Stimulated activated CD4-positive, alpha-beta T cell treated with anti-CD3 and anti-CD28 coated beads, Interleukin-15, amount 100 ng/mL, for 24 hours (primary cell): ENCODE data around the gene SLC14A1.

Source experiments
- DNase-seq: peaks from one replicate; pipeline ENCODE4 v3.0.0-alpha.2; 2020

The SLC14A1 gene

DNA sequence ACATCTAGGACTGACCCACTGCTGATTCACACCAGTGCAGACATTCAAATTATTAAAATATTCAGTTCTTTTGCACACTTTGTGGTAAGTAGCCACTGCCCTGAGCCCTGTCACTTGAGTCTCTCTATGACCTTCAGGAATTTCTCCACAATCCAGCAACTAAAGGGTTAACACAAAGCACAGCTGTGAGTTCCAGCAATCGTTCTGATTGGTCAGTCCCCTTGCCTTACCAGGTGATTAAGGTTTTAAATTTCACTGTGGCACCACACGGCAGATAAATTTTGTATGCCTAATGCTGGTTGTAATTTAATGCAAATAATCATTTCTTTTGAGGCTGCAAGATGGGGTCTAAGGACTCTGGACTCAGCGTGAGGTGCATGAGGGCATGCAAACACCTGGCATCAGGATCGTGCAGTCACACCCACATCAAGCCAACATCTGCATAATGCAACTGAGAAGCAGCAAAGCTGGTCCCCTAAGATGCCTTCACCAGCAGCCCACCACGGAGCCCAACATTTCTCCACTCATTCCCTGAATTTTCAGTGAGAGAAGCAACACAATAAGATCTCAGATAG lies 36.6 kb downstream of the SLC14A1 start:
- DNase-seq = no peak

DNA sequence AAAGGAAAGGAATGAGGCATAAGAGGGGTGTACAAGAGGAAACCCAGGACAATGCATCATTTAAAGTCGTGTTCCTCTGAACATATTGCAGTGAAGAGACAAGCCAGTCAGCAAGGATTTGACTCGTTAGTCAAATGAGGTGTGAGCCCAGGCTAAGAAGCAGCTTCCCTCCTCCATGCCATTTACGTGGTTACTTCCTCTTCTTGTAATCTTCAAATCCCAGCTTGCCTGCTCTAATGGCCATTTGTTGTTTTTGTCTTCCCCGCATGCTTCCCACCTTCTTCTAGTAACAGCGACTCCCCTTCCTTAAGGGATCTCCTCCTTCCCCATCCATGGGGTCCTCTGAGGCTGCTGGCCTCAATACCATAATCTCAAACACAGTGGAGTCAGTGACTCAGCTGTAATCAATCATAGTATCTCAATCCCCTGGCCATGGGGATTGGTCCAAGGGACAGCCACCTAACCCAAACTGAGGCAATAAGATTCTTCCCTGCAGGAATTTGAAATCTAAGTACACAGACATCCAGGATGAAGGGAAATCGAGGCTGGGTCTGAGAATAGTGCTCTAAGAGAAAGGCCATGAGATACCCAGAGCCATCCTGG lies 37.6 kb downstream of the SLC14A1 start:
- DNase-seq = no peak

- DNase-seq = no peak
These were observed 40.2 kb downstream of the SLC14A1 start for GRCh38 chr18:45764000-45764686.

DNA sequence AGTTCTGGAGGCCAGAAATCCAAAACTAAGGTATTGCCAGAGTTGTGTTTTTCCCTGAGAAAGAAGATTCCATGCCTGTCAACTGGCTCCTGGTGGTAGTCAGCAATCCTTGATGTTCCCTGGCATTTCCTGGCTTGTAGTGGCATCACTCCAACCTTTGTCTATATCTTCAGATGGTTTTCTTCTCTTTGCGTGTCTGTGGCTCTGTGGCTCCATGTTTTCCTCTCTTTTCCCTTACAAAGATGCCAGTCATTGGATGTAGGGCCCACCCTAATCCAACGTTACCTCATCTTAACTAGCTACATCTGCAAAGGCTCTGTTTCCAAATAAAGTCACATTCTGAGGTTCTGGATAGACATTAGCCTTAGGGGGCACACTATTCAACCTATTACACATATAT lies 41.8 kb downstream of the SLC14A1 start:
- DNase-seq = no peak

- no peak for DNase-seq
These were observed 47.9 kb downstream of the SLC14A1 start for GRCh38 chr18:45771587-45772480.

- no peak for DNase-seq
These were observed 50.1 kb downstream of the SLC14A1 start for GRCh38 chr18:45774065-45774521.

GRCh38 chr18:45775241-45775676 lies 51.3 kb downstream of the SLC14A1 start:
- DNase-seq = peak; percentile 85

DNA sequence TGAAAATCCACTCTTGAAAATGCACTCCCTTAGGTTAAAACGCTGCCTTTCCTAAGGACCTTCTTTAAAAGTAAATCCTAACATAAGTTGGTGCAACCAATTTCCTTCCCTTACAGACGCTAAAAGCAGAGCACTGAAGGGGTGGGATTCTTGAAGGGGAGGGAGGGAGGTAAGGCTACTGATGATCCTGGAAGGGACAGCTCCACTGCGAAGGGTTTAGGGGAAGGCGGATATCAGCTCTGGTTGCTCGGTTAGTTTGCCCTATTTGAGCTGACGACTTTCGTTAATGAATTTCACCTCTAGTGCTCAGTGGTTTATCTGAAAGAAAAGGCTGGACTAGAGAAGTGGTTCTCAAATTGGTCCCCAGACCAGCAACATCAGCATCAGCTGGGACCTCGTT lies 51.8 kb downstream of the SLC14A1 start:
- no peak for DNase-seq

DNA sequence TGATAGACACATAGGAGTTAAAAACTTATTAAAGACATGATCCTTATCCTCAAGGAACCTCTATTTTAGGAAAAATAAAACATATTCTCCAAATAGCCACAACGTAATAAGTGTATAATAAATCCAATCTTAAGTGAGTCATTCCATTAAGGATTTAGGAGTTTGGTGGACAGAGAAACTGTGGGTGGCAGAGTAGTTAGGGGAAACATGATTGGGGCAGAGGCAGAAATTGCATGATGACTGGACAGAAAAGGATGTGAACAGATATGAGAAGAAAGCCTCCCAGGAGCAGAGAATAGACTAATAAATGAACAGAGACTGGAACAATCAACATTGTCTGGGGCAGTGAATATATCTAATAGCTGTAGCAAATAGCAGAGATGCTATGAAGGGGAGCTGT lies 53.4 kb downstream of the SLC14A1 start:
- DNase-seq = no peak

DNA sequence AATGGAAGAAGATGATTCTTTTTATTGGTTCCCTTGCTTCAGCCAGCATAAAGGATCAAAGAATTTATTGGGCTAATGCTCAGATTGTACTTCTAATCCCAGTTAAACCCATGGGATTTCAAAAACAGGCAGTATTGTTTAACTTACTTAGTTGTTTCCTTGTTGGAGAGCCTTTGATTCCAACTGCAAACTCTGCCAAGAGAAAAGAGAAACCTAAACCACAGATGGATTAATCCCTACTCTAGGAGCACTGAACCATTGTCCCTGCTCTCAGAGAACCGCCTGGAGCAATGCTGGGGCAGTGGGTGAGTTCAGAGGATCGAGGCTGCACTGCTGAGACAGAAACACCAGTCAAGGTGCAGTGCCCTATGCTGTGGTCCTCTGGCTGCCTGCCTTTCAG lies 56.6 kb downstream of the SLC14A1 start:
- no peak for DNase-seq

DNA sequence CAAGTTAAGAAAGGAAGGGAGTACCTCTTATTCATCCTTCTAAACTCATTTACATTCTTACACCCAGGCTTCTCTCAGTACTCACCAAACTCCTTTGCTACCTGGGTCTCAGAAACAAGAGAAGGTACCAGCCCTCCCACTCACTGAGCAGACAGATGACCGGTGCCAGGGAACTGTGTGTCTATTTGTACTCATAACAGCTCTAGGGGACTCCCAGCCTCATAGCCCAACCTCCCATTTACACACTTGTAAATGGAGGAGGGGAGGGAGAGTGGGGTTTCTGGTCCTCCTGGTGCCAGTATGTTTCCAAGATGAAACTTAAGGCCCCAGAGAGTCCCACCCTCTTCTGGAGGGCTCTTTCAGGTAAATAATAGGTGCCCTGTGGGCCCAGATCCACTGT lies 58.7 kb downstream of the SLC14A1 start:
- no peak for DNase-seq

DNA sequence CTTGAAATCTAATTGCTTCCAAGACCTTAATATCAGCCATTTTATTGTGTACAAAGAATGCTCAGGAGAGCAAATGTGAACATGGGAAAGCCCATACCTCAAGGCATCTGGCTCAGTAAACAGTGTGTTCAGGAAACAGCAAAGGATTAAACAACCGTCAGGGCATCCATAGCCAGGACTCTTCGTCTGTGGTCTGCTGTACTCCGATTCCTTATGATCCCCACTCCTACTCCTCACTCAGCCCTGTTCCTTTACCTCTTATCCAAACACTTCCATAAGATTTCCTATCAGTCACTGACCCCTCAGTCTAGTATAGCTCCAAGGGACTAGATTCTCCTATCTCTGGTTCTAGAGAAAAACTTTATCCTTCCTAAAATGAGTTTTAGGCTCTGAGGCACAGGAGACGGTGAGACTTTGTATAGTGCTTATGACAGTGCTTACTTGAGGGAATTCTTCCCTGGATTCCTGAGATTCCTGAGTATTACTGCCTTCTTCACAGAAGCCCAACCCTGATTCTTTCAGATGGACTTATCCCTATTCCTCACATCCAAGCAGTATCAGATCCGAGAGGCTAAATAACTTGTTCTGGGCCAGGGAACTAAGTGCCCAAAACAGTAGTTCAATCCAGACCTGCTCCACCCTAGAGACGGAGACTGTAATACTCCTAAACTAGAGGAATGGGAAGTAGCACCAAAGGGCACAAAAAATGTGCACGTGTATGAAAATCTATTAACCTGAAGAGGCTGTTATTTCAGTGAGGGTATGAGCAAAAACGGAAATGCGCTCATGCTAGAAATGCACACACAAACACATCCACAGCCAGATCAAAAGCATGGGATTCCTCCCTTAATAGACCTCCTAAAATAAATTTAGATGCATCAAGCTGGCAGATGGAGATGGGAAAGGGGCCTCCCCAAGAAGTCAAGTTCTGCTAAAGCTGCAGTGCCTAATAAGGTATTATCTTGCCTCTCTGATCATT lies 59.4 kb downstream of the SLC14A1 start:
- no peak for DNase-seq

DNA sequence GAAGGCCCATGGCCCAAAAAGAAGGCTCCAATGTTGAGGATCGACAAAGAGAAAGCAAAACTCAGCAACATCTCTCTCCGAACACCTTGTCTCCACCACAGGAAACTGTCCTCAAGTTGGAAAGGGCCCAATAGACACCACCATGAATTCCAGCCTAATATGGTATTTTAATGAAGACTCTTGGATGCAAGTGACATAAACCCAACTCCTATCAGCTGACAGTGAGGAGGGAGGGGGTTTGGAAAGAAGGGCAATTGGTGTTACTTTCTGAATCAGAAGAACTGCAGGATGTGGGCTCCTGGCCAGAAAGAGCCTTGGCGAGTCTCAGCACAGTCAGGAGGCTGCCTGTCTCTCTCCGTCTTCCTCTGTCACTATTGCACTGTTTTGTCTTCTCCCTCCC lies 61.2 kb downstream of the SLC14A1 start:
- no peak for DNase-seq

GRCh38 chr18:45786941-45787340 lies 63.0 kb downstream of the SLC14A1 start:
- no peak for DNase-seq

DNA sequence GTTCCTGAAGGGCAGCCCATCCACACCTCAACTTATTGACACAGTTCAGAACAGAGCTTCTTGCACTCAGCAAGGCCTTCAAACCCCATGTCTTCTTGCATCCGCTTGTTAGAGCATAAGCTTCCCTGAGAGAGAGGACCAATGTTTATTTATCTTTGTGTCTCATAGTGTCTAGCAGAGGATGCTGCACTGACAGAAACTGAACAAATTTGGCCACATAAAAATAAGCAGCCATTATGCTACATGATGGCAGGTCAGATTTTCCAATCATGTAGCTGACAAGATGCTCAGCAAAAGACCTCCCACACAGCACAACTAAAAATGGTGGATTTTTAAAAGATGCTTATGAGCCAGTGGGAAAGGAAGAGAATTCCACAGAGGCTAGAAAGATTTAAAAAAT lies 63.4 kb downstream of the SLC14A1 start:
- DNase-seq = no peak

DNA sequence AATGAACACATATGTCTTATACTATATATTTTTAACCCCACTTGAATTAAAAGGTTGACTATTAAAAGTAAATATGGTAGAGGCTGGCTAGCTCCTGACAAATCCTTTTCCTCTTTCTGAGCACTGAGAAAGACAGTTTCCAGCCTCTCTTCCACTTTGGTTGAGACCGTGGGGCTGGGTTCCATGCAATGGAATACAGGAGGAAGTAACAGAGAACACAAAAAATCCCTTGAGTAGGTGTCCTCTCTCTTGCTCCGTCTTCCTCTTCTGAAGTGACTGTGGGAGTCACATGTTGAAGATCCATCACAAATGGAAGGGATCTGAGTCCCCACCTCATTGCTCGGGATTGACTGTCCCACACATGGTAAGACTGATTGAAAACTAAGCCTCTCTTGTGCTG lies 64.9 kb downstream of the SLC14A1 start:
- no peak for DNase-seq

GRCh38 chr18:45792506-45793263 lies 68.7 kb downstream of the SLC14A1 start:
- no peak for DNase-seq

- DNase-seq = no peak
These were observed 69.4 kb downstream of the SLC14A1 start for GRCh38 chr18:45793264-45793965.

DNA sequence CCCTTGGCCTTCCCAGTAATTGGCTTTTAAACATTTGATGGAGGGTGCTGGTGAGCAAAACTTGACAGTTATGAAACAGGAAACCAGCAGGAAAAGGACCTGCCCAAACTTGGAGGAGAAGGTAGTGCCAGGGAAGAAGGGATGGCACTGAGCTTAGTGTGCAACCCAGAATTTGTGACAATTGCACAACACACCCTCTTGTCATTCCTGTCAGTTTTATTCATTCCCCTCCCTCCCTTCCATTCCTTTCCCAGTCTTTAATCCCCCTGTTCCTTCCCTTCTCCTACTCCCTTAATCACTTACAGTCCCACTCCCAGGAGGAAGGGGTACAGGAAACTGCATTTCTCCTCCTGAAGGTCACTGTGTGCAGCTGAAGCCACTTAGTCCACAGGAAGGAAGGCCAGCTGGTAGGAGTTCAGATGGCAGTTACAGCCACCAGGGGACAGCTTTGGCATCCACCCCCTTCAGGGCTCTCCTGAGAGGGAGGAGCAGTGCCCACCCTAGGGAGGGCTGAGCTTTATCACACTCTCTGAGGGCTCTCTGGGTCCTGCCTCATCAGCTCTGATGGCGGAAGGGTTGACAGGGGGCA lies 77.5 kb downstream of the SLC14A1 start:
- DNase-seq = no peak
